Measurements from ENCODE around the gene E2F4.

The E2F4 gene

GRCh38 chr16:67247192-67248072, 55.5 kb downstream of the E2F4 start, which contains the start of gene FHOD1:
Gene FHOD1 (minus strand): TSS chr16:67247481. CDS start chr16:67247410, 71 bp downstream.
- FAIRE-seq (peak; percentile 63), DNase-seq (ENCODE audit: low spot score) (peak; percentile 89)

- FAIRE-seq, result no peak
- DNase-seq (ENCODE audit: low spot score), result no peak
Observed at GRCh38 chr16:67248073-67248400, 56.1 kb downstream of the E2F4 start.

Measured in RCC 7860 (cell line).